ENCODE results near the gene CLEC10A. TPM values are rescaled to one million over a fixed set of nuclear protein-coding genes. Genes with fewer than 3 reads are reported as not detected.
"Not testable (repeated sequence)": the region's sequence is repeated elsewhere in the genome, so short reads cannot be mapped to it uniquely, and the experiment has no call there.

CLEC10A gene
- polyA plus RNA-seq, 1 experiment = not detected

DNA sequence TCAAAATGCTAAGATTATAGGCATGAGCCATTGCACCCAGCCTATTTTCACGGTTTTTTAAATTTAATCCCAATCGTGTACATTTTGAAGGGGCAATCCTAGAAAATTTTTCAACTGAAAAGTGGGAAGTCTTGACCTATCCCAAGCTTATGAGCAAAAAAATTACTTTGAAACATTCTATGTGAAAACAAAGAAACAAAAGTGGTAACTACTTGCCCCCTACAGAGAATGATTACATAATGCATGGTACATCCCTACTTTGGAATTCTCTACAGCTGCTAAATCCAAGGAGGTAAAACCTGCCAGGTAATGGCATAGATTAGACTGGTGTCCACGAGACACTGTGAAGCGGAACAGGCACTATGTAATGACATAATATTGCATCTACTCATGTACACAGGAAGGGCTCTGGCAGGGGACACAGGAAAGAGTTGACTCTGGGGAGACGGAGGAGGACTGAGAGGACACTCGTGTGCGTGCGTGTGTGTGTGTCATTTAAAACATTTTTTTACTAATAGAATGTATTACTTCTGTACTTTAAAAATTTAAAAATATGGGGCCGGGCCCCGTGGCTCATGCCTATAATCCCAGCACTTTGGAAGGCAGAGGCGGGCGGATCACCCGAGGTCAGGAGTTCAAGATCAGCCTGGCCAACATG, 18.9 kb upstream of the CLEC10A start:
- DNase-seq (ENCODE audit: low read depth) = no peak
- Histone ChIP-seq H3K27me3 (ENCODE audit: control insufficient read depth, insufficient read depth, low read length) (peaks cover 5% of the 10 kb centered on the region), H3K36me3 (ENCODE audit: control insufficient read depth, insufficient read depth, low read length) (no peaks in the 10 kb centered on the region), H3K4me3 (ENCODE audit: low read depth, low read length) (no peak overlapping the region)
- no peak for TF ChIP-seq CTCF (IDR thresholded peaks at IDR 0.05; ENCODE audit: insufficient read depth, low read depth, low read length)
- CTCF ChIA-PET = interaction anchor here (1.0 to 1.2 kb wide), 2 partner anchors 30 to 34 kb away, joined by 3 to 5 read pairs; no protein-coding TSS in a partner anchor
- POLR2A ChIA-PET = no interaction called here

GRCh38 chr17:7097940-7098339, 17.9 kb upstream of the CLEC10A start:
- CTCF ChIA-PET = interaction anchor here (1.0 to 1.2 kb wide), 2 partner anchors 31 to 35 kb away, joined by 3 to 5 read pairs; no protein-coding TSS in a partner anchor
- DNase-seq (ENCODE audit: low read depth) = no peak
- no peak for TF ChIP-seq CTCF (IDR thresholded peaks at IDR 0.05; ENCODE audit: insufficient read depth, low read depth, low read length)
- Histone ChIP-seq H3K27me3 (ENCODE audit: control insufficient read depth, insufficient read depth, low read length) (peaks cover 5% of the 10 kb centered on the region), H3K4me3 (ENCODE audit: low read depth, low read length) (no peak overlapping the region), H3K36me3 (ENCODE audit: control insufficient read depth, insufficient read depth, low read length) (no peaks in the 10 kb centered on the region)
- POLR2A ChIA-PET = interaction anchor here (0.6 kb wide), 1 partner anchor 517 kb away, joined by 8 read pairs; no protein-coding TSS in a partner anchor

DNA sequence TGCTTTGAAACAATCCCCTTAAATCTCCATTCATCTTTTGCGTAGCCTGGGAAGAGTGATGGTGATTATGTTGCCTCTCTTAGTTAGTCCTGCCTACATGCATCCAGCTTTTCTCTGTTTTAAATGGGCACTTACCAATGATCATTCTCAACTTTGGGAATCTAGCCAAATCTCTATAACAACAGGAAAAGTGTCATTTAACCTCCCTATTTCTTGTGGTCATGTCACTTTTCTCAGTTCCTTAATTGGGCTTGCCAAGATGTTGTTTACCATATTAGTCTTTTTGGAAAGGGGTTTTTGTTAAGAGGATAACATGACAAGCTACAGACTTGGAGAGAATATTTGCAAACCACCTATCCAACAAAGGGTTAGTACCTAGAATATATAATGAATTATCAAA, 15.6 kb upstream of the CLEC10A start:
- ChIA-PET CTCF (no interaction called here), POLR2A (no interaction called here)
- H3K27me3 ChIP-seq (ENCODE audit: control insufficient read depth, insufficient read depth, low read length) = peaks cover 5% of the 10 kb centered on the region
- H3K4me3 ChIP-seq (ENCODE audit: low read depth, low read length) = no peak overlapping the region
- no peak for TF ChIP-seq CTCF (IDR thresholded peaks at IDR 0.05; ENCODE audit: insufficient read depth, low read depth, low read length)
- DNase-seq (ENCODE audit: low read depth) = no peak
- no peaks in the 10 kb centered on the region for H3K36me3 ChIP-seq (ENCODE audit: control insufficient read depth, insufficient read depth, low read length)

DNA sequence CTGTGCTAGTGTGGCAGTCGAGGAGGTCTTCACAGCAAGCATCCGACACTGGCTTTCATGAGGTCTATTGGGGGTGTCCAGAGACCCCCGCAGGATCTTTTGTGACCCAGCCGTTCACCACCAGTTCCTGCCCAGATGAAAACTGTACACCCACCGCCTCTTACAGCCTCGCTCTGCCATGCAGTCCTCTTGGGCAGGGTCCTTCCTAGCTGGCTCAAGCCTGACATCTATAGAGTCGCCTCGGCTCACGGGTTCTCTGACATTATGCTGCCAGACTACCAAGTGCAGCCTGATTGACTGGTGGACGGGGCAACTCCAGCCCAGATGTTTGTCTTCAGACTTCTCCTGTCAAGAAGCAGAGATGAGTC, 14.6 kb upstream of the CLEC10A start:
- ChIA-PET CTCF (no interaction called here), POLR2A (no interaction called here)
- H3K36me3 ChIP-seq (ENCODE audit: control insufficient read depth, insufficient read depth, low read length) = no peaks in the 10 kb centered on the region
- no peak for DNase-seq (ENCODE audit: low read depth)
- TF ChIP-seq CTCF (IDR thresholded peaks at IDR 0.05; ENCODE audit: insufficient read depth, low read depth, low read length) = no peak
- H3K4me3 ChIP-seq (ENCODE audit: low read depth, low read length) = no peak overlapping the region
- peaks cover 5% of the 10 kb centered on the region for H3K27me3 ChIP-seq (ENCODE audit: control insufficient read depth, insufficient read depth, low read length)

- DNase-seq (ENCODE audit: low read depth); H3K36me3 ChIP-seq (ENCODE audit: control insufficient read depth, insufficient read depth, low read length); CTCF ChIA-PET; H3K4me3 ChIP-seq (ENCODE audit: low read depth, low read length); H3K27me3 ChIP-seq (ENCODE audit: control insufficient read depth, insufficient read depth, low read length); POLR2A ChIA-PET: not testable (repeated sequence)
Observed at GRCh38 chr17:7091311-7092005, 11.4 kb upstream of the CLEC10A start.

GRCh38 chr17:7089570-7089969, 9.5 kb upstream of the CLEC10A start:
- H3K4me3 ChIP-seq (ENCODE audit: low read depth, low read length); H3K27me3 ChIP-seq (ENCODE audit: control insufficient read depth, insufficient read depth, low read length); CTCF ChIA-PET; DNase-seq (ENCODE audit: low read depth); POLR2A ChIA-PET; H3K36me3 ChIP-seq (ENCODE audit: control insufficient read depth, insufficient read depth, low read length): not testable (repeated sequence)

DNA sequence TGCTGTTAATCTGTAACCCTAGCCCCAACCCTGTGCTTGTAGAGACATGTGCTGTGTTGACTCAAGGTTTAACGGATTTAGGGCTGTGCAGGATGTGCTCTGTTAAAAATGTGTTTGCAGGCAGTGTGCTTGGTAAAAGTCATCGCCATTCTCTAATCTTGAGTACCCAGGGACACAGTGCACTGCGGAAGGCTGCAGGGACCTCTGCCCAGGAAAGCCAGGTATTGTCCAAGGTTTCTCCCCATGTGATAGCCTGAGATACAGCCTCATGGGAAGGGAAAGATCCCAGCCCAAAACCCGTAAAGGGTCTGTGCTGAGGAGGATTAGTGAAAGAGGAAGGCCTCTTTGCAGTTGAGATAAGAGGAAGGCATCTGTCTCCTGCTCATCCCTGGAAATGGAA, 8.4 kb upstream of the CLEC10A start:
- CTCF ChIA-PET; POLR2A ChIA-PET; H3K36me3 ChIP-seq (ENCODE audit: control insufficient read depth, insufficient read depth, low read length); DNase-seq (ENCODE audit: low read depth); H3K4me3 ChIP-seq (ENCODE audit: low read depth, low read length); H3K27me3 ChIP-seq (ENCODE audit: control insufficient read depth, insufficient read depth, low read length): not testable (repeated sequence)
